SW480 (cell line): ENCODE measurements around the gene PPFIA1.

Experiments
- DNase-seq: peaks from one replicate; pipeline ENCODE4 v3.0.0-alpha.2; 2016; ENCODE audit warnings: low spot score

Gene PPFIA1

GRCh38 chr11:70298243-70298915 is 27.9 kb downstream of the PPFIA1 start:
- no peak for DNase-seq

DNA sequence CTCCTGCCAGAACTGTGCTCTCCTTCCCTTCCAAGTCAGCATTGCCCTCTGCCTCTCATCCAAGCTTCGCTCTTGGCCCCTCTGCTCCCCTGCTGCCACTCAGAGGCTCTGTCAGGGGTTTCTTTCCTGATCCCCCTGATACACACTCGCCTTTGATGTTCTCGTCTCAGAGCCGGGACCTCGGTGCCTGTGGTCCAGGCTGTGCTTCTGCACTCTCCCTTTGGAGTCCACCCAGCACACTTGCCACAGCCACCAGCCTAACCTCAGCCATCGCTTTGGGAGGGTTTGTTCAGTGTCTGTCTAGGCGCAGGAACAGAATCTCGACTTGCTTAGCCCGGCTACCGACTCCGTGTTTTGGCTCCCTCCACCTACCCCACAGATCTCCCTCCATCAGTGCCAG is 29.1 kb downstream of the PPFIA1 start:
- no peak for DNase-seq

DNA sequence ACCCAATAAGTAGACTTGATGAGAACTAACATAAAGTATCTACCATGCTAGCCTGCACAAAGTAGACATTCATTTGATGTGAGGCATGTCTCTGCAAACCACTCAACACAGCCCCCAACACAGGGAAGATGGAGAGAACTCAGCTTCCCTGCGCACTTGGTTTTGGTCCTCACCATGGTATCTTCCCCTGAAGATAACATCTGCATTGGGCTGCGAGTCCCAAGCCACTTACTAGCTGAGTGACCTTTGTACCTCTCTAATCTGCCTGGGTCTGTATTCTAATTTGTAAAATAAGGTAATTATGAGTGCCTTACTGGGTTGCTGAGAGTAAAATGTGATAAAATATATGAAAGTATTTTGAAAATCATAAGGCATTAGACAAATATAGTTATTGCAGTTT is 30.7 kb downstream of the PPFIA1 start:
- no peak for DNase-seq

- no peak for DNase-seq
Measured at GRCh38 chr11:70301721-70302418, 31.4 kb downstream of the PPFIA1 start.

GRCh38 chr11:70302419-70302752 is 31.9 kb downstream of the PPFIA1 start:
- DNase-seq: no peak

DNA sequence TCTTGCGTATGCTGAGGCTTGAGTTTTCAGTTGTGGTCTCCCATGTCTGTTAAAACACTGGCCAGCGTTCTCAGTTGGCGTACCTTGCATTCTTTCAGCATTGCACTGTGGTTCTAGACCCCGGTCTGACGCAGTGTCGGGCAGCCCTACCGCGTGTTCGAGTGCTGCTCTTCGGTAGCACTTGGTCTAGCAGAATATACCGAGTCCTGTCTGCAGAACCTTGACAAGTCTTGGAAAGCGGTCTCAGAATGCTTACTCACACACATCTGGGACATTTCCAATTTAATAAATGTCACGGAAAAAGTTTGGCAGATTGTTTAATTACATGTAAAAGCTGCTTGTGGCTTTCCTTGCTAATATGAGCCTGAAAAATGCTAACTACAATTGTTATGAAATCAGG is 32.6 kb downstream of the PPFIA1 start:
- DNase-seq: no peak

- no peak for DNase-seq
Measured at GRCh38 chr11:70304208-70304603, 33.7 kb downstream of the PPFIA1 start.

DNA sequence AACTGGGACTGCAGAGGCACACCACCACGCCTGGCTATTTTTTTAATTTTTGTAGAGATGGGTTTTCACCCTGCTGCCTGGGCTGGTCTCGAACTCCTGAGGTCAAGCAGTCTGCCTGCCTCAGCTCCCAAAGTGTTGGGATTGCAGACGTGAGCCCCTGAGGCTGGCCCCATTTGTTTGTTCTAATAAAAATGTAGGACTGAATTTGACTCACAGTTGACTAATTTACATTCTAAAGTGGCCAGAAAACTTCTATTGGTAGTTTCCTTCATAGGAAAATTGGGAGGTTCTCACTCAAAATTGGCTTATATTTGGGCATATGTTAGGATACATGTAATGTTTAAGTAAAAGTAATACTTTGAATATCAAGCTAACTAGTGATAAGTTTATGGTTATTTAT is 35.0 kb downstream of the PPFIA1 start:
- DNase-seq: no peak

DNA sequence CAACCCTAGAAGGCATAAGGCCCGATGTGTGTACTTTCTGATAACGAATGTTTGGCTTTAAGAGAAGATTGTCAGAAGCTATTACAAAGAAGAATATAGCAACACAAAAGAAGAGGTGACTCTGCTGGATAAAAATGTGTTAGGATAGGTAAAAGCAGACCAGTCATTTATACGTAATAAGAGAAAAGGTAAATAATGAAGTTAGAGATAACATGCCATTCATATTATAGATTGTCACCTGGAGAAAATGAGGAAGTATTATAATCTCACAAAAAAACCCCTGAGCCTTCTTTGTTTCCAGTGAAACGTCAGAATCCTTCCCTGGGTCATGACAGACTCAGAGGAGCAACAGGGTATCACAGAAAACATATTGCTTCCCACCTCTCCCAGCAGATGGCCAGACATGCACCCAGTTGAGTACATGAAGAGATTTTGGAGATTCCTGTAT is 36.1 kb downstream of the PPFIA1 start:
- no peak for DNase-seq

DNA sequence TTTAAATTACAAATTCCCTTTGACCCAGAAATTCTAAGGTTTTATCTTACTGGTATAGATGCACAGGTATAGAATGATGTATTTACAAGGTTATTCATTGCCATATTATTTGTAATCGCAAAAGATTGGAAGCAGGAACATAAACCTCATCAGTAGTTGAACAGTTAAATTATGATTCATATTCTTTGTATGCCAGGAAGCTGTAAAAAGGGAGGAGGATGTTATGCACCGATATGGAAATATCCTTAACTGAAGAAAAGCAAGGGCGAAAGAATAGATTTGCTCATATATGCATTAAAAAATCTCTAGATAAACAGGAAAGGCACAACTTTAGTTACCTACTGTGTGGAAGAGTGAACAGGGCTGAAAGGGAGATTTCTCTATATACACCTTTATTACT is 36.7 kb downstream of the PPFIA1 start:
- DNase-seq: no peak

- no peak for DNase-seq
Measured at GRCh38 chr11:70311616-70312015, 41.1 kb downstream of the PPFIA1 start.

DNA sequence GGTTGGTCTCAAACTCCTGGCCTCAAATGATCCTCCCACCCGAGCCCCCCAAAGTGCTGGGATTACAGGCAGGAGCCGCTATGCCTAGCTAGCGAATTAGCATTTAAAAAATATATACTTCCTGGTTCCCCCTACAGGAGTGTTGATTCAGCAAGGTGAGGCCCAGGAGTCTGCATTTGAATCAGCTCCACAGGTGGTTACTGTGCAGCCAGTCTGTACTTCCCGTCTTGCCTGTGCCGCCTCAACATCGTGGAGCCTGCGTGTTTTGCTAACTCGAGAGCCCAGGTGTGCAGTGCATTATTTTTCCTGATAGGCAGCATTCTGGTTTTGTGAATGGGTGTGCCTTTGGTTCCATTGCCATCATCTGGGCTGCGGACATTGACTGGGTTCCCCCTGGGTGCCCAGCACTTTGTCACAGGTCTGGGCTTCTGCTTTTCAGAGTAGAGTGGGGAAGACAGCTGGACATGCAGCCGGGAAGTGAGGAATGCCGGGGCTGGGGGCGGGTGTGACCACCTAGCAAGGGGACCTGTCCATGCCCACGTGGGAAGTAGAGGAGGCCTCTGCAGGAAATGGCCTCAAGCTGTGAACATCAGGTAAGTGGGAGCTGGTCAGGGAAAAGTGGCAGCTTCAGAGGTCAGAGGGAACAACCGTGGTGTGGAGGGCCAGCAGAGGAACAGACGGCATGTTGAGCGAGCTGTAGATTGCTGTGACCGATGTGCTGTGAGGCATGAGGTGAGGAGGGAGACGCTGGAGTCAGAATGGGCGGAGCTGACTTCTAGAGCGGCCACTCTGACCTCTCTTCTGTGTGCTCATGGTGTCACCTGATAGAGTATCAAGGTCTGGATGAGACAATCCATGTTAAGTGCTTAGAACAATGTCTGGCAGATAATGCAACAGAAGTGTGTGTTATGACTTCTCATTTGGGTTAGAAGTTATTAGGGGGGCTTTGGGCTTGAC is 42.2 kb downstream of the PPFIA1 start:
- no peak for DNase-seq

GRCh38 chr11:70313945-70314344 is 43.5 kb downstream of the PPFIA1 start:
- DNase-seq: no peak

GRCh38 chr11:70314730-70315129 is 44.2 kb downstream of the PPFIA1 start:
- no peak for DNase-seq

- DNase-seq: no peak
Measured at GRCh38 chr11:70315716-70316115, 45.2 kb downstream of the PPFIA1 start.

DNA sequence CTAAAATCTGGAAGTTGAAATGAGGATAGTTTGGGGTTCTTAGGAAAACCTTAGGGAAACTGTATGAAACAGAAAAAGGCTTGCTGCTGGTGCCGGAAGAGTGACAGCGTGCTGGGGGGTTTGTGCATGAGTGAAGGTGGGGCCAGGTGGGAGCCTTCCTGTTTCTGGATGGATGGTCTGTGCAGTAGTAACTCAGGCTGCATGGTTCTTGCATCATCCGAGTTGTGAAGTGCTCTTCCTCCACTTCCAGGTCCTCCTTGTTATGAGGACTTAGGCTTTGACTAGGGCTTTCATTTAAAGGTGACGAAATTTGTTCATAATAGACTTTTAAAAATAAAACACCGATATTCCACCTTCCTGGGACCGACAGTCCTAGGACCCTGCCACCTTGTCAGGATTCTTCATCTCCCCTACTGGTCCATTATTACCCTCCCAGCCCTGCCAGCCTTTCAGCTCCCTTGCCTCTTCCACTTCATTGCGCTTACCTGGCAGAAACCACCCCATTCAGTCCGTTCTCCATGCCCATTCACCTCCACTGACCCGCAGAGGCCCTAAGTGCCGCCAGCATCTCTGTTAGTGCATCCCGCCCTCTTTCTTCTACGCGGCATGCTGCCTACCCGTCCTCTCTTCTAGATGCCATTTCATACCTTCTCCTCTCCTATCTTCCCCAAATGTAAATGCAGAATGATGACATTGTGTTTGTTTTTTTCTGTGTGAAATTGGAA is 47.3 kb downstream of the PPFIA1 start:
- no peak for DNase-seq

DNA sequence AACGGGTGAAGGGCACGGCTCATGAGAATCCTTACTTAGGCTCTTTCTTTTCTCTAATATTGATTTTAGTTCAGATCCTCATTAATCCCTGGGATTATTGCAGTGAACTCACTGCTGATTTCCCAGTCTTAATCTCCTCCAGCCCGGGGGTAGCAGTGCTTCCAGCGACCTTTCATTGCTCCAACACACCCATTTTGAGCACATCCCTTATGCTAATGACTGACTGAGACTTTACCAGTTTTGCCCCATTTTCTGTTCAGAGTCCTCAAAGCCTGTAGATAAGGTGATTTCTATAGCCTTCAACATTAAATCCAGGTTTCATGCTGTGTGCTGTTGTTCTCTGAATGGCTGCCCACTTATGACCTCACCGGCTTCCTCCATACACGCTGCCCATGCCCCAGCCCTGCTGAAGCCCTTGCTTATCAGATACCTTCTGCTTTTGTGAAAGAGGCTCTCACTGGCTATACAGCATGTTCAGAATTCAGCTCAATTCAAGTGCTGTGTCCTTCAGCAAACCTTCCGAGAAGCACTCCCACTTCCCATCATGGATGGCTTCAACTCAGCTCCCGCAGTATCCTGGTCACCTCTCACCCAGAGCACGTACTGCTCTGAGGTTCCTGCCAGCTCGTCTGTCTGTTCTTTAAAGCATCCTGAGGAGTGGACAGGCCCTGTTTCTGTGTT is 49.0 kb downstream of the PPFIA1 start:
- no peak for DNase-seq

DNA sequence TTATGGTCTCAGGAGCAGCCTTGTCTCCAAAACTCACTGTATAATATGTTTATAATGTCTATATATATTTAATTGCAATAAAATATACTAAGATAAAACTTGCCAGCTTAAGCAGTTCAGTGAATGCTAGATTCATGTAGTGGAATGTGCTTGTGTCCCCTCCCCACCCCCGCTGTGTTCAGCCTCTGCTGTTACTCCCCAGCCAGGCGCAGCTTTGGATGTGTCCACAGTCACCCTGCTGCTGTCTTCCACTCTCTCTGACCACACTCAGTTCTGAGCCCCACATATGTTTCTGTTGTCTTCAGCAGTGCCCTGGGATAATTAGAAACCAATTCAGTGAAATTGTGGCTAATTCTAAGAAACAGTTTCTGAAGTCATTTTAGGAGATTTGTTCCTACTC is 52.2 kb downstream of the PPFIA1 start:
- DNase-seq: no peak

GRCh38 chr11:70323806-70324205 is 53.3 kb downstream of the PPFIA1 start:
- no peak for DNase-seq

DNA sequence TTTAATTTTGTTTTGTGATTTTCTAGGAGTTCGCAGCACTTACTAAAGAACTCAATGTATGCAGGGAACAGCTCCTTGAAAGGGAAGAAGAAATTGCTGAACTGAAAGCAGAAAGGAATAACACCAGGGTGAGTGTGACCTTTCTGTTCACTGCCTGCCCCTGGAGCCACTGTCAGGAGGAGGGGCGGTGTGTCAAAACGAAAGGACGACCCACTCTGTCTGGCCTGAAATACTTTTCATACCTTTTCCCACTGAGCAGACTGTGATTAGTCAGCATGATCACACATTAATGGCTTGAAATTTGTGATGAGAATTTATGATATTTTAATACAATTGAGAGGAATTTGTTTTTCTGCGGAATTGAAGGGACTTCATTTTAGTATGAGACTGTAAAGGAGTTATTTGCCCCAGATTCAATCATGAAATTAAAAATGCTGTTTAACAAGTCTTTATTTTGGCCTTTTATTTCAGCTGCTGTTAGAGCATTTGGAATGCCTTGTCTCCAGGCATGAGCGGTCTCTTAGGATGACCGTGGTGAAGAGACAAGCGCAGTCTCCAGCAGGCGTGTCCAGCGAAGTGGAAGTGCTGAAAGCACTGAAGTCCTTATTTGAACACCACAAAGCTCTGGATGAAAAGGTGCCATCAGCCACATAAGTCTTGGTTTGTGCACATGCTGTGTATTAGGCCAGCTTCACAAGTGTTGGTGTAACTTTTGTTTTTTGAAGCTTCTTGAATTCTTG is 54.1 kb downstream of the PPFIA1 start:
- no peak for DNase-seq

DNA sequence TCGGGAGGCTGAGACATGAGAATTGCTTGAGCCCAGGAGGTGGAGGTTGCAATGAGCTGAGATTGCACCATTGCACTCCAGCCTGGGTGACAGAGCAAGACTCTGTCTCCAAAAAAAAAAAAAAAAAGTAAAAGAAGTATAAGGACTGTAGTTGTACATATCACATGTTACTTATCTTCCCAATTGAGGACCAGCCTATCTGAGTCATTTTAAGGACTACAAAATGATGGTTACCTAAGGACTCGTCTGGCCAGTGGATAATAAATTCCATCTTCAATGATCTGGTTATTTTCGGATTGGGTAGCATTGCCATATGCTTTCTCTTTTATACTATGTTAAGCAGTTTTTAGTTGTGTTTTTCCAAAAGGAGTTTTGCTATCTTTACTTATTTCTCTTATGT is 55.3 kb downstream of the PPFIA1 start:
- DNase-seq: no peak
